ENCODE results near the gene CECR2.

CECR2 gene

DNA sequence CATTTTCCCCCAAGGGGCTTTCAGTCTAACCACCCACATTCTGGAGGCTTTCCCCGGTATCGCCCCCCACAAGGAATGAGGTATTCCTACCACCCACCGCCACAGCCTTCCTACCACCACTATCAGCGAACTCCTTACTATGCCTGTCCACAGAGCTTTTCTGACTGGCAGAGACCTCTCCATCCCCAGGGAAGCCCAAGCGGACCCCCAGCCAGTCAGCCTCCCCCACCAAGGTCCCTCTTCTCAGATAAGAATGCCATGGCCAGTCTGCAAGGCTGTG lies 179.4 kb downstream of the CECR2 start:
- TF ChIP-seq, protein P1, sequence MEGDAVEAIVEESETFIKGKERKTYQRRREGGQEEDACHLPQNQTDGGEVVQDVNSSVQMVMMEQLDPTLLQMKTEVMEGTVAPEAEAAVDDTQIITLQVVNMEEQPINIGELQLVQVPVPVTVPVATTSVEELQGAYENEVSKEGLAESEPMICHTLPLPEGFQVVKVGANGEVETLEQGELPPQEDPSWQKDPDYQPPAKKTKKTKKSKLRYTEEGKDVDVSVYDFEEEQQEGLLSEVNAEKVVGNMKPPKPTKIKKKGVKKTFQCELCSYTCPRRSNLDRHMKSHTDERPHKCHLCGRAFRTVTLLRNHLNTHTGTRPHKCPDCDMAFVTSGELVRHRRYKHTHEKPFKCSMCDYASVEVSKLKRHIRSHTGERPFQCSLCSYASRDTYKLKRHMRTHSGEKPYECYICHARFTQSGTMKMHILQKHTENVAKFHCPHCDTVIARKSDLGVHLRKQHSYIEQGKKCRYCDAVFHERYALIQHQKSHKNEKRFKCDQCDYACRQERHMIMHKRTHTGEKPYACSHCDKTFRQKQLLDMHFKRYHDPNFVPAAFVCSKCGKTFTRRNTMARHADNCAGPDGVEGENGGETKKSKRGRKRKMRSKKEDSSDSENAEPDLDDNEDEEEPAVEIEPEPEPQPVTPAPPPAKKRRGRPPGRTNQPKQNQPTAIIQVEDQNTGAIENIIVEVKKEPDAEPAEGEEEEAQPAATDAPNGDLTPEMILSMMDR (IDR thresholded peaks at IDR 0.05; ENCODE audit: insufficient read depth, low read length): no peak
- no peak for TF ChIP-seq SPI1 (IDR thresholded peaks at IDR 0.05; ENCODE audit: borderline replicate concordance, low read depth)
- no peak for TF ChIP-seq POLR2AphosphoS5 (IDR thresholded peaks at IDR 0.05; ENCODE audit: low read depth)
- no peak for TF ChIP-seq GABPA (IDR thresholded peaks at IDR 0.05; ENCODE audit: low read depth)
- TF ChIP-seq, protein P2, sequence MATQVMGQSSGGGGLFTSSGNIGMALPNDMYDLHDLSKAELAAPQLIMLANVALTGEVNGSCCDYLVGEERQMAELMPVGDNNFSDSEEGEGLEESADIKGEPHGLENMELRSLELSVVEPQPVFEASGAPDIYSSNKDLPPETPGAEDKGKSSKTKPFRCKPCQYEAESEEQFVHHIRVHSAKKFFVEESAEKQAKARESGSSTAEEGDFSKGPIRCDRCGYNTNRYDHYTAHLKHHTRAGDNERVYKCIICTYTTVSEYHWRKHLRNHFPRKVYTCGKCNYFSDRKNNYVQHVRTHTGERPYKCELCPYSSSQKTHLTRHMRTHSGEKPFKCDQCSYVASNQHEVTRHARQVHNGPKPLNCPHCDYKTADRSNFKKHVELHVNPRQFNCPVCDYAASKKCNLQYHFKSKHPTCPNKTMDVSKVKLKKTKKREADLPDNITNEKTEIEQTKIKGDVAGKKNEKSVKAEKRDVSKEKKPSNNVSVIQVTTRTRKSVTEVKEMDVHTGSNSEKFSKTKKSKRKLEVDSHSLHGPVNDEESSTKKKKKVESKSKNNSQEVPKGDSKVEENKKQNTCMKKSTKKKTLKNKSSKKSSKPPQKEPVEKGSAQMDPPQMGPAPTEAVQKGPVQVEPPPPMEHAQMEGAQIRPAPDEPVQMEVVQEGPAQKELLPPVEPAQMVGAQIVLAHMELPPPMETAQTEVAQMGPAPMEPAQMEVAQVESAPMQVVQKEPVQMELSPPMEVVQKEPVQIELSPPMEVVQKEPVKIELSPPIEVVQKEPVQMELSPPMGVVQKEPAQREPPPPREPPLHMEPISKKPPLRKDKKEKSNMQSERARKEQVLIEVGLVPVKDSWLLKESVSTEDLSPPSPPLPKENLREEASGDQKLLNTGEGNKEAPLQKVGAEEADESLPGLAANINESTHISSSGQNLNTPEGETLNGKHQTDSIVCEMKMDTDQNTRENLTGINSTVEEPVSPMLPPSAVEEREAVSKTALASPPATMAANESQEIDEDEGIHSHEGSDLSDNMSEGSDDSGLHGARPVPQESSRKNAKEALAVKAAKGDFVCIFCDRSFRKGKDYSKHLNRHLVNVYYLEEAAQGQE (IDR thresholded peaks at IDR 0.05; ENCODE audit: insufficient replicate concordance, low read depth): no peak
- no peak overlapping the region for H3K4me3 ChIP-seq (replicated peaks; ENCODE audit: insufficient read depth, low read length)
- DNase-seq (ENCODE audit: low read depth in 1 of 2, low spot score in 1 of 2): no peak
- H3K27me3 ChIP-seq (ENCODE audit: insufficient read depth, poor library complexity, severe bottlenecking): no peaks in the 10 kb centered on the region
- H3K27ac ChIP-seq (replicated peaks): no peak overlapping the region

DNA sequence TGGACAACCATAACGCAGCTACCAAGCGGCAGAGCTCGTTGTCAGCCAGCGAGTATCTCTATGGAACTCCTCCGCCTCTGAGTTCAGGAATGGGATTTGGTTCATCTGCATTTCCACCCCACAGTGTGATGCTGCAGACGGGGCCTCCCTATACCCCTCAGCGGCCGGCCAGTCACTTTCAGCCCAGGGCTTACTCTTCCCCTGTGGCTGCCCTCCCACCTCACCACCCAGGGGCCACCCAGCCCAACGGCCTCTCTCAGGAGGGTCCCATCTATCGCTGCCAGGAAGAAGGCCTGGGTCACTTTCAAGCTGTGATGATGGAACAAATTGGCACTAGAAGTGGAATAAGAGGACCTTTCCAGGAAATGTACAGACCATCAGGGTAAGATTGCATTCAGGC lies 179.9 kb downstream of the CECR2 start:
- no peak for DNase-seq (ENCODE audit: low read depth in 1 of 2, low spot score in 1 of 2)
- no peak overlapping the region for H3K4me3 ChIP-seq (replicated peaks; ENCODE audit: insufficient read depth, low read length)
- no peaks in the 10 kb centered on the region for H3K27me3 ChIP-seq (ENCODE audit: insufficient read depth, poor library complexity, severe bottlenecking)
- TF ChIP-seq POLR2AphosphoS5 (IDR thresholded peaks at IDR 0.05; ENCODE audit: low read depth) (no peak), SPI1 (IDR thresholded peaks at IDR 0.05; ENCODE audit: borderline replicate concordance, low read depth) (no peak), GABPA (IDR thresholded peaks at IDR 0.05; ENCODE audit: low read depth) (no peak)
- TF ChIP-seq, protein P1 (IDR thresholded peaks at IDR 0.05; ENCODE audit: insufficient read depth, low read length): no peak
- TF ChIP-seq, protein P2 (IDR thresholded peaks at IDR 0.05; ENCODE audit: insufficient replicate concordance, low read depth): no peak
- no peak overlapping the region for H3K27ac ChIP-seq (replicated peaks)

DNA sequence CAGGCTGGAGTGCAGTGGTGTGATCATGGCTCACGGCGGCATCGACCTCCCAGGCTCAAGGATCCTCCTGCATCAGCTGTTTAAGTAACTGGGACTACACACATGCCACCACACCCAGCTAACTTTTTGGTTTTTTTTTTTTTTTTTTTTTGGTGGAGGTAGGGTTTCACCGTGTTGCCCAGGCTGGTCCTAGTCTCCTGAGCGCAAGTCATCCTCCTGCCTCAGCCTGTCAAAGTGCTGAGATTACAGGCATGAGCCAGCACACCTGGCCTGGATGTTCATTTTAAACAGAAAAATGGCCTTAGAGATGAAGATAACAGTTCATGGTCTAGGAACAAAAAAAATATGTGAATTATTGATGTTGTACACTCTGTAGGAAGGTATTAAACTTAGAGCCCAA lies 180.4 kb downstream of the CECR2 start:
- TF ChIP-seq POLR2AphosphoS5 (IDR thresholded peaks at IDR 0.05; ENCODE audit: low read depth) (no peak), GABPA (IDR thresholded peaks at IDR 0.05; ENCODE audit: low read depth) (no peak), SPI1 (IDR thresholded peaks at IDR 0.05; ENCODE audit: borderline replicate concordance, low read depth) (no peak)
- TF ChIP-seq, protein P2 (IDR thresholded peaks at IDR 0.05; ENCODE audit: insufficient replicate concordance, low read depth): no peak
- TF ChIP-seq, protein P1 (IDR thresholded peaks at IDR 0.05; ENCODE audit: insufficient read depth, low read length): no peak
- Histone ChIP-seq H3K27ac (replicated peaks) (no peak overlapping the region), H3K4me3 (replicated peaks; ENCODE audit: insufficient read depth, low read length) (no peak overlapping the region), H3K27me3 (ENCODE audit: insufficient read depth, poor library complexity, severe bottlenecking) (no peaks in the 10 kb centered on the region)
- no peak for DNase-seq (ENCODE audit: low read depth in 1 of 2, low spot score in 1 of 2)
